Loucy (cell line): ENCODE measurements around the gene SLC43A2.
"Not testable (repeated sequence)": the region's sequence is repeated elsewhere in the genome, so short reads cannot be mapped to it uniquely, and the experiment has no call there.

ENCODE experiments used
- H2AFZ ChIP-seq: fragments of 200-600 bp; sonication (generic); 2 replicates; pipeline ENCODE4 v1.6.0; 2016; ENCODE audit warnings: antibody characterized with exemption, mild to moderate bottlenecking, low read length, moderate library complexity
- H3F3A ChIP-seq: fragments of 200-600 bp; 2 replicates; pipeline ENCODE4 v1.6.0; 2016; ENCODE audit warnings: antibody characterized with exemption, low read depth, mild to moderate bottlenecking
- H3K27me3 ChIP-seq: fragments of 200-600 bp; sonication (generic); 2 replicates; pipeline ENCODE4 v1.6.1; 2014; ENCODE audit warnings: low read length, mild to moderate bottlenecking; ENCODE audit not compliant: insufficient read depth, poor library complexity, severe bottlenecking
- H3K36me3 ChIP-seq: fragments of 200-600 bp; sonication (generic); 2 replicates; pipeline ENCODE4 v1.6.1; 2016; ENCODE audit warnings: low read length; ENCODE audit not compliant: insufficient read depth
- H3K4me1 ChIP-seq: fragments of 200-600 bp; sonication (generic); 2 replicates; pipeline ENCODE4 v1.5.1; 2014; ENCODE audit warnings: low read length, mild to moderate bottlenecking; ENCODE audit not compliant: insufficient read depth, poor library complexity, severe bottlenecking
- H3K4me2 ChIP-seq: fragments of 200-600 bp; sonication (generic); 2 replicates; pipeline ENCODE4 v1.6.0; 2014; ENCODE audit warnings: antibody characterized with exemption, low read length, low read depth, mild to moderate bottlenecking; ENCODE audit not compliant: poor library complexity, severe bottlenecking
- H3K4me3 ChIP-seq: fragments of 200-600 bp; sonication (generic); 2 replicates; pipeline ENCODE4 v1.5.1; 2014; ENCODE audit warnings: low read length, mild to moderate bottlenecking, mixed read lengths; ENCODE audit not compliant: poor library complexity, severe bottlenecking
- H3K79me2 ChIP-seq: fragments of 200-600 bp; sonication (generic); 2 replicates; pipeline ENCODE4 v1.6.1; 2014; ENCODE audit warnings: low read length; ENCODE audit not compliant: insufficient read depth
- H3K9ac ChIP-seq: fragments of 200-600 bp; sonication (generic); 2 replicates; pipeline ENCODE4 v1.6.0; 2014; ENCODE audit warnings: mild to moderate bottlenecking, low read depth, low read length, moderate library complexity; ENCODE audit not compliant: poor library complexity, severe bottlenecking
- H3K9me2 ChIP-seq: fragments of 200-600 bp; sonication (generic); replicated peaks from 2 replicates; pipeline ENCODE4 v1.6.1; 2016; ENCODE audit warnings: low read depth, low read length, mixed read lengths
- H3K9me3 ChIP-seq: fragments of 200-600 bp; sonication (generic); 2 replicates; pipeline ENCODE4 v1.6.1; 2014; ENCODE audit warnings: mild to moderate bottlenecking, antibody characterized with exemption, low read length, low read depth; ENCODE audit not compliant: insufficient read depth
- H4K20me1 ChIP-seq: fragments of 200-600 bp; sonication (generic); 2 replicates; pipeline ENCODE4 v1.6.0; 2014; ENCODE audit warnings: antibody characterized with exemption, low read length, mild to moderate bottlenecking; ENCODE audit not compliant: insufficient read depth, poor library complexity, severe bottlenecking
- CTCF ChIP-seq: fragments of 200-600 bp; sonication (generic); conservative IDR thresholded peaks from 2 replicates; pipeline ENCODE4 v1.5.1; 2014; ENCODE audit warnings: mild to moderate bottlenecking, antibody characterized with exemption, low read length
- EZH2phosphoT487 ChIP-seq: fragments of 200-600 bp; IDR thresholded peaks from 2 replicates; pipeline ENCODE4 v1.6.1; 2018; ENCODE audit warnings: antibody characterized with exemption, mild to moderate bottlenecking, moderate library complexity, borderline replicate concordance

Gene SLC43A2

GRCh38 chr17:1576500-1576899 is 52.1 kb downstream of the SLC43A2 start:
- H3K4me3 ChIP-seq: no peak overlapping the region
- H3K9me3 ChIP-seq: no peaks in the 10 kb centered on the region
- no peaks in the 10 kb centered on the region for H3F3A ChIP-seq
- H3K9me2 ChIP-seq: no peaks in the 10 kb centered on the region
- no peak overlapping the region for H3K9ac ChIP-seq
- H2AFZ ChIP-seq: no peak overlapping the region
- no peak for TF ChIP-seq CTCF
- TF ChIP-seq EZH2phosphoT487: no peak
- H3K4me1 ChIP-seq: peaks cover 20% of the 10 kb centered on the region
- H4K20me1 ChIP-seq: no peaks in the 10 kb centered on the region
- no peaks in the 10 kb centered on the region for H3K27me3 ChIP-seq
- H3K4me2 ChIP-seq: no peak overlapping the region
- no peaks in the 10 kb centered on the region for H3K79me2 ChIP-seq
- no peaks in the 10 kb centered on the region for H3K36me3 ChIP-seq

GRCh38 chr17:1574697-1575471 is 53.8 kb downstream of the SLC43A2 start:
- H3K4me2 ChIP-seq: no peak overlapping the region
- peak overlapping the region; percentile 53 for H3K9ac ChIP-seq
- no peak overlapping the region for H2AFZ ChIP-seq
- H3K4me3 ChIP-seq: no peak overlapping the region
- no peaks in the 10 kb centered on the region for H3K9me2 ChIP-seq
- H3K4me1 ChIP-seq: peaks cover 20% of the 10 kb centered on the region
- H3F3A ChIP-seq: no peaks in the 10 kb centered on the region
- TF ChIP-seq EZH2phosphoT487: no peak
- H3K36me3 ChIP-seq: no peaks in the 10 kb centered on the region
- no peaks in the 10 kb centered on the region for H3K9me3 ChIP-seq
- H4K20me1 ChIP-seq: no peaks in the 10 kb centered on the region
- no peaks in the 10 kb centered on the region for H3K27me3 ChIP-seq
- no peaks in the 10 kb centered on the region for H3K79me2 ChIP-seq

GRCh38 chr17:1573932-1574696 is 54.5 kb downstream of the SLC43A2 start:
- Histone ChIP-seq H3K27me3 (no peaks in the 10 kb centered on the region), H3K4me3 (no peak overlapping the region), H3K4me1 (peaks cover 21% of the 10 kb centered on the region), H3K9me2 (no peaks in the 10 kb centered on the region), H3K9me3 (no peaks in the 10 kb centered on the region), H3K79me2 (no peaks in the 10 kb centered on the region), H3F3A (no peaks in the 10 kb centered on the region), H3K9ac (no peak overlapping the region), H3K4me2 (no peak overlapping the region), H4K20me1 (no peaks in the 10 kb centered on the region), H3K36me3 (no peaks in the 10 kb centered on the region), H2AFZ (no peak overlapping the region)
- peak; percentile 93 for TF ChIP-seq CTCF
- no peak for TF ChIP-seq EZH2phosphoT487

- not testable (repeated sequence) for H3K27me3 ChIP-seq
These were observed 56.0 kb downstream of the SLC43A2 start for GRCh38 chr17:1572646-1573045.

More at GRCh38 chr17:1572646-1573045, 56.0 kb downstream of the SLC43A2 start:
- H3K9me3 ChIP-seq, H3F3A ChIP-seq, H3K4me2 ChIP-seq, H3K9ac ChIP-seq, H3K4me3 ChIP-seq, H3K9me2 ChIP-seq, H3K79me2 ChIP-seq, H4K20me1 ChIP-seq, H2AFZ ChIP-seq, H3K36me3 ChIP-seq: not testable (repeated sequence)
- H3K4me1 ChIP-seq: peaks cover 23% of the 10 kb centered on the region
